GM21737 (cell line): Measurements from ENCODE around the gene TMEM187.

Experiments
- ATAC-seq: cut with Tn5 transposase; IDR thresholded peaks from one replicate; pipeline ENCODE4 v1.9.1; 2021; ENCODE audit warnings: mild to moderate bottlenecking, moderate library complexity; ENCODE audit not compliant: unreplicated experiment

The TMEM187 gene, protein sequence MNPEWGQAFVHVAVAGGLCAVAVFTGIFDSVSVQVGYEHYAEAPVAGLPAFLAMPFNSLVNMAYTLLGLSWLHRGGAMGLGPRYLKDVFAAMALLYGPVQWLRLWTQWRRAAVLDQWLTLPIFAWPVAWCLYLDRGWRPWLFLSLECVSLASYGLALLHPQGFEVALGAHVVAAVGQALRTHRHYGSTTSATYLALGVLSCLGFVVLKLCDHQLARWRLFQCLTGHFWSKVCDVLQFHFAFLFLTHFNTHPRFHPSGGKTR

DNA sequence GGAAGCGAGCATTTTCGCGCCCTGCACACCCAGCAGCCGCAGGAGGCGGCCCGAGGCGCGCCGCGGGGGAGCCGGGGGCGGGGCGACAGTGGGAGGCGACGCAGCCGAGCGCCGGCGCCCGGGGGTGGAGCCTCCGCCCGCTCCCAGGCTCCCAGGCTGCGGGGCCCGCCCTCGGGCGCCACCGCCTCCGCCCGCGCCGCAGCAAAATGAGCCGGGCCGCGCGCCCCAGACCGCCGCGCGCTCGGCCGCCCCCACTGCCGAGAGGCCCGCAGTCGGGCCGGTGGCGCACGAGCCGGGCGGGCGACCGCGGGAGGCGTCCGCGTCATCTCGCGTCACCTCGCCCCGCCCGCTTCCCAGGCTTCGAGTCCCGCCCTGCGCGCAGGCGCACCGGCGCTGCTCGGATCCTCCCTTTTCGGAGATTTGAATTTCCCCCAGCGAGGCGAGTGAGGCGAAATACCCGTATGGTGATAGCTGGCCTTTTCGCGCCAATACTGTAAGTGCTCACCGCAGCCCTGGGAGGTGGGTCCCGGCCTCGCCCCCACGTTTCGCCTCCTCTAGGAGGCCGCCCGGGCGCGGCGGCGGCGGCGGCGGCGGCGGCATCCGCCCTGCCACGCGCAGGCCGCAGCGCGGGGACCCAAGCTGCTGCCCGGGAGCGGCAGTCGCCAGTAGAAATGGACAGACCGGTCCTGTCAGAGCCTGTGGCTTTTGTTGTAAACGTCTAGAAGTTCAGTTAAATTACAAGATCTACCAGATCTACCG is at the start of gene TMEM187:
TMEM187 (plus strand) TSS at position 387 of the 759 bp plus-strand sequence. CDS start 9,309 bp downstream, outside the sequence.
- peak; percentile 44 for ATAC-seq

DNA sequence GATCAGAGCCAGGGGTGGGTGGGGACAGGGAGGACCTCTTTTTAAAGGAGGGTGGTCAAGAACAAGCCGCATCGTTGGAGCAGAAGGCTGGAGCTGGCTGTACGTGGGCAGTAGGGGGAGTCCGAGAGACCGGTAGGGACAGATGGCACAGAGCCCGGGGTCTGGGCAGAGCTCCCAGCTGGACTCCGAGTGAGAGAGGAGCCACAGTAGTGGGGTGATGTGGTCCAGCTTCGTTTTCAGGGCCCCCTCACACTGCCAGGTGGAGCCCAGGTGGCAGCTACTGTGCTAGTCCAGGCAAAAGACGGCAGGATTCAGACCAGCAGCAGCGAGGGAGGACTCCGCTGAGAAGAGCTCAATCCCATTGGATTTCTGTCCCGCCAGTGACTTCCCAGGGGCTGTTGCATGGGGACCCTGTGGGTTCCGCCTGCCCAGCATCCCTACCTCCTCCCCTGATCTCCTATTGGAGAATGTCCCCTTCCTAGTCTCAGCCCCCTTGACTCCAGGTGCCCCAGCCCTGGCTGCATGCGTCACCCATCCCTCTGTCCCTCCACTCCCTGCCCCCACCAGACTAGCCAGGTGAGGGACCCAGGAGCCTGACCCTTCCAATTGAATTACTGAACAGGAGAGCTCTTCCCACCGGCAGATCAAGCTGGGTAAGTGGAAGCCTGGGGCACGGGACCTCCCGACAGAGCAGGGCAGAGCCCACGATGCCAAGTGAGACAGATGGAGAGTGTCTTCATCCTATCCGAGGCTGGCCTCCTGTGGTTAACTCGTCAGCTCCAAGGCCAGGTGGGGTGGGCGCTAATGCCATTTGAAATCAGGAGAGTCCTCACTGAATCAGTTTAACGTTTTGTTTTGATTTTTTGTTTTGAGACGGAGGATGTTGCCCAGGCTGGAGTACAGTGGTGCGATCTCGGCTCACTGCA is 49.4 kb upstream of the TMEM187 start:
- no peak for ATAC-seq

DNA sequence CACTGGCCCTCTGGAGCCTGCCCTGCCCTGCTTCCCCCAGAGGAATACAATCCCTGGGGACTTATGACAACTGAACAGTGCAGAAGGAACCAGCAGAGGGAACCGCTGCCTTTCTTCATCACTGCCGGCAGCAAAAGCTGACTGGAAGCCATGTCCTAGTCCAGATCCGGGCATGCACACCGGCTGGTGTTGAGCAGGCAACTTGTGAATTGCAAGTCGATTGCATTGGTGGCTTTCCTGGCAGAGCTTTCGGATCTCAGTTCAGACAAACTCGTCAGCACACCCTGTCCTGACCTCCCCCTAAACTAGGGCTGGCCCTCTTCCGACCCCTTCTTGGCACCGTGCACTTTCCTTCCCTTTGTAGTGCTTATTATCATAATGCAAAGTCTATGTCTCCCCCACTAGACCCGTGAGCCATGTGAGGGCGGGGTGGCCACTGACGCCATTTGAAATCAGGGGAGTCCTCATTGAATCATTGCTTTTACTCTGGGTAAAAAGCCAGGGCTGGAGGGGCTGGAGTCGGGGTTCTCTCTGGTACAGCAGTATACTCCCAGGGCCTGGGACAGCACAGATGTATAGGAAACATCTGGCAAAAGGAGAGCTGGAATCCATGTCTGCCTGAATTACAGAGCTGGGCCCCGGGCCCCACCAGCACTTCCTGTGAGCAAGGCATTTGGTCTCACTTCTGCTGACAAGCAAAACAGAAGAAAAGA is 48.2 kb upstream of the TMEM187 start:
- ATAC-seq: no peak

DNA sequence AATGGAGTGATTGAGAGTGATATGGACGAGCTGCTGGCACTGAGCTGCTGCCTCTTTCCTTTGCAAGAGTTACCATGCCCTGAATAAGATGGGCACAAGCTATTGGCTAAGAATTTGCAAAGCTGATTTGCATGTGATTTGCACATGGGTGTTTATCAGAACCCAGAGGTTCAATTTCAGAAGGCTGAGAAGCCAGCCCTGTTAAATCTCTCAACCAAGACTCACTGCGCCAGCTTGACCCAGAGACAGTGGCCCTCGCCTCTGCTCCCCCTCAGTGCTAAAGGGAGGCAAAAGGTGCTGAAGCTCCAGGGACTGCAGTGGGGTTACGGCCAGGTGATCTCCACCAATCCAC is 47.2 kb upstream of the TMEM187 start:
- ATAC-seq: no peak

DNA sequence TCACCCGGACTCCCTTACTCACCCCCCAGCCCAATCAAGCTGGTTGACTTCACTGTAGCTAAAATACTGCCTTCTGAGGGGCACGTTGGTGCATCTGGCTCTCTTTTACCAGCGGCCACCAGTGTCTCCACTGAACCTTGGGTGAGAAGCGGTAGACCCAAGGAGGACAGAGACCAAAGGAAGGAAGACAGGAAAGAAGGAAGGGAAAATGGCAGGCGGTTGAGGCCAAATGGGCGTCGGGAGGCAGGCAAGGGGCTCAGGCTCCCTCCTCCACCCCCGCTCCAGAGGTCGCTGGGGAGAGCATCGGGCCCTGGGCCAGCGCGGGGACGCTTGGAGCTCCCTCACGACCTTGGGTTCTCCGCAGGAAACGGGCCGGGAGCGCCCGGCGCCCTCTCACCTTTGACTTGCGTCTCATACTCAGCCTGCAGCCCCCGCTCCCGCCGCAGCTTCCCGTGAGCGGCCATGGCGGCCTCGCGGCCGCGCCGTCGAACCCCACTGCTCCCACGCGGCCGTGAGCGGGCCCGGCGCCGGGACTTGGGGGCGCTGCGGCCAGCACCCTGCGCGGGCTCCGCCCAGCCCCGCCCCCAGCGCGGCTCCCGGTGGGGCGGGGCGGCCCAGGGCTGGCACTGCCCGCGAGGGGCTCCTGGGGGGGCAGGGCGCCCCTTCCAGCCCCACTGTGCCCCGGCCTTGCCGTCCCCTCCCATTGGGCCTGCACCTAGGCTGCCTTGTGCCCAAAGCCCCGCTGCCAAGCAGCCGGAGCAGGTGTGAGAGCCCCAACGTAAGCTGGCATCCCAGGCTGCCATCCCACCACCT is 46.6 kb upstream of the TMEM187 start, which contains the start of gene ARHGAP4:
ARHGAP4 (minus strand) TSS at position 526 of the 813 bp plus-strand sequence; CDS start at position 464, 62 bp downstream.
- ATAC-seq: no peak

DNA sequence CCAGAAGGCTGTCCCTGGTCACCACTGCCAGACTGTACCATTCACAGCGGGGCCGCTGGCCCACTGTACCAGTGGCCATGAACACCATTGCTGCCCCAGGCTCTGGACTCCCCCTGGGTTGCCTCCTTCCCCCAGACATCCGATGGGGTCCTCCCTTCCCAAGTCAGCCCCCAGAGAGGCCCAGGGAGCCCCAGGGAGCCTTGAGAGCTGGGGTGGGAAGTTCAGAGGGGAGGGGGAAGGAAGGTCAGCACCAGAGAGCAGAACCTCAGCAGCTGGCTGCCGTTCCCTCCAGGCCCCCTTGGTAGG is 46.0 kb upstream of the TMEM187 start:
- no peak for ATAC-seq

DNA sequence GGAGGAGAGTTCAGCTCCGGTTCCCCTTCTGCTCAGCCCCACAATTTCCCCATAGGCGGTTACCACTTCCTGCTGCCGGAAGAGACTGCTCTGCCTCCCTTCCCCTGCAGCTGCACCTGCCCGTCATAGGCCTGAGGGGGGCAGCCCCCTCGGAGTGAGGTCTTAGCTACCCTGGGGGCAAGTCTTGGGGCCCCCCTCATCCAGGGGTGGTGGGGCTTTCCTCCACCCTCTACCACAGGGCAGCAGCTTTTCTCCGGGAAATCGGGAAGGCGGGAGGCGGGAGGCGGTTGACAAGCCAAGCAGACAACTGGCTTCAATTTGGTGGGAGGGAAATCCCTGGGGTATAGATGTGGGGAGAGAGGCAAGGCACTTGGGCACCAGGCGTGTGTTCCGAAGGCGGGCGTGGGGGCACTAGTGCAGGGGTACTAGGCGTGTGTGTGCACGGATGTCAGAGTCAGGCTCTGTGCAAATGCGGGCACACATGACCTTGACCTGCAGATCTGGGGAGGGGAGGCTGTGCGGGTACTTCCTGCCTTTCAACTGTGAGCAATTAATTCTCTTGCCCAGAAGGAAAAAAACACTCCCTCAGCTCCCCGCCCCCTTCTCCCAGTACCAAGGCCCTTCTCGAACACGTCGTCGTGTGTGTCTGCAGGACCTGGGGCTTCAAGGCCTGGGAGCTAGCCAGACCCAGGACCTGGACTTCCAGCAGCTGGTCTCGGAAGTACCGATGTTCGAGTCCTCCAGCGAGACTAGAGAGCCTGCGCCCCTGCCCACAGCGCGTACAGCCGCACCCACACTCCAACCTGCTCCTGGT is 45.5 kb upstream of the TMEM187 start:
- ATAC-seq: peak; percentile 38

DNA sequence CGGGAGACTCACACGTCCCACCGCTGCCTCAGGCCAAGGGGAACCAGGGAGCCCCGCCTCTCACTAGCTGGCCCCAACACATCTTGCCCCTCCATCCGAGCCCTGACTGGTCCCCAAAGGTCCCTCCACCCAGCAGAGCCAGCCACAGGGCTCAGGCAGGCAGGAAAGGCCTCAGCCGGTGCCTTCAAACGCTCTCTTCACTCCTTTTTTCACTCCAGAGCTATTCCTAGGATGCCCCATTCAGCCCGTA is 45.0 kb upstream of the TMEM187 start:
- no peak for ATAC-seq

DNA sequence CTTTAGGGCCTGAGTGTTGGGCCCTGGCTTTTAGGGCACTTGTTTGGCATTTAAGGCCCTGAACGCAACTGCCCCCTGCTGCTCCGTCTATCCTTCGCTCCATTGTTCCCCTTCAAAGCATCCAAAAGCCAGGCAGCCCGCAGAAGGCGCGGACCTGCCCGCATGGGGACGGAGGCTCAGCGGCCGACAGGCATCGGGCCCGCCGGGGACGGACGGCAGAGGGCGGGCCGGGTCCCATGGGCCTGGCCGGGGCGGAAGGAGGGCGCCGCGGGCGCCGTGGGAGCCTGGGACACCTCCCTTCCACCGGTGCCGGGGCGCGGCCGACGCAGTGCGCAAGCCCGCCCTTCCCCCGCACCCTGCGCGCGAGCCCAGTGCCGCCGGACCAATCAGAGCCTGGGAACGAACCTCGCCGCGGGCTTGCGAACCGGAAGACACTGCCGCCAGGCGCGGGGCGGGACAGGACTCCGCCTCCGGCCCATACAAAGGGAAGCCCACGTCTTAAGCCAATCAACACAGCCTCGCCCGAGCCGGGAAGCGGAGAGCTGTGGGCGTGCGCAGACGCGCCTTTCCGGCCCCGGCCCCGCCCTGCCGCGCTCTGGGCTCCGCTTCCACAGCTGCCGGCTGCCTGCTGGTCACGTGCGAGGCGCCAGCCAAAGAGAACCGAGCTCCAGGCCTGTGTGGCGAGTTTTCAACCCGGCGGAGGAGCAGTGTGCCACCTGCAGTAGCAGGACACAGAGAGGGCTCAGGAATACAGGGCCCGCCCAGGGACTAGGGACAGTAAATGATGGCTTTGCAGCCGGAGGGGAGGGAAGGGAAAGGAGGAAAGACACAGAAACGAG is 44.4 kb upstream of the TMEM187 start:
- peak; percentile 60 for ATAC-seq

DNA sequence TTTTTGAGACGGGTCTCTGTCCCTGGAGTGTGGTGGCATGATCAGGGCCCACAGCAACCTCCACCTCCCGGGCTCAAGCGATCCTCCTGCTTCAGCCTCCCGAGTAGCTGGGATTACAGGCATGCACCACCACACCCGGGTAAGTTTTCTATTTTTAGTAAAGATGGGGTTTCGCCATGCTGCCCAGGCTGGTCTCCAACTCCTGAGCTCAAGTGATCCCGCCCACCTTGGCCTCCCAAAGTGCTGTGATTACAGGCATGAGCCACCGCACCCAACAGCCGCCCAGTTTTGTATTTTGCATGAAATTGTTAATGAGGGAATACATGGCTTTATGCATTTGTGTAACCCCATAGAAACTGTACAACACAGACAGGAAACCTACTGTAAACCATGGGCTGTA is 43.7 kb upstream of the TMEM187 start:
- no peak for ATAC-seq

DNA sequence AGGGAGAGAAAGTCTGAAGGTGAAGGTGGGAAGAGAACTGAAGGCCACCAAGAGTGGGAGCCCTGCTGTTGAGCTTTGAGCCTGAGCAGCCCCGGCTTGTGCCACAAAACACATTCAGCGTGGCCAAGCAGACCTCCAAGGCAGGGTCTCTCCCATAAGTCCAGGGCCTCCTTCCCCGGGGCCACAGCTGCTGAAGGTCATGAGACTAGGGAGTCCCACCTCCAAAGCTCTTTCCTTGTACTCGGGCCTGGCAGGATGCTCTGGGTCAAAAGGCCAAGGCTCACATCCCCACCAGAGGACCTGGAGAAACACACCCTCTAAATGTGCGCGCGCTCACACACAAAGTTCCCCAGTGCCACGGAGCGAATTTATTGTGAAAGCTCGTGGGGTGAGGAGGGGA is 43.0 kb upstream of the TMEM187 start:
- no peak for ATAC-seq

DNA sequence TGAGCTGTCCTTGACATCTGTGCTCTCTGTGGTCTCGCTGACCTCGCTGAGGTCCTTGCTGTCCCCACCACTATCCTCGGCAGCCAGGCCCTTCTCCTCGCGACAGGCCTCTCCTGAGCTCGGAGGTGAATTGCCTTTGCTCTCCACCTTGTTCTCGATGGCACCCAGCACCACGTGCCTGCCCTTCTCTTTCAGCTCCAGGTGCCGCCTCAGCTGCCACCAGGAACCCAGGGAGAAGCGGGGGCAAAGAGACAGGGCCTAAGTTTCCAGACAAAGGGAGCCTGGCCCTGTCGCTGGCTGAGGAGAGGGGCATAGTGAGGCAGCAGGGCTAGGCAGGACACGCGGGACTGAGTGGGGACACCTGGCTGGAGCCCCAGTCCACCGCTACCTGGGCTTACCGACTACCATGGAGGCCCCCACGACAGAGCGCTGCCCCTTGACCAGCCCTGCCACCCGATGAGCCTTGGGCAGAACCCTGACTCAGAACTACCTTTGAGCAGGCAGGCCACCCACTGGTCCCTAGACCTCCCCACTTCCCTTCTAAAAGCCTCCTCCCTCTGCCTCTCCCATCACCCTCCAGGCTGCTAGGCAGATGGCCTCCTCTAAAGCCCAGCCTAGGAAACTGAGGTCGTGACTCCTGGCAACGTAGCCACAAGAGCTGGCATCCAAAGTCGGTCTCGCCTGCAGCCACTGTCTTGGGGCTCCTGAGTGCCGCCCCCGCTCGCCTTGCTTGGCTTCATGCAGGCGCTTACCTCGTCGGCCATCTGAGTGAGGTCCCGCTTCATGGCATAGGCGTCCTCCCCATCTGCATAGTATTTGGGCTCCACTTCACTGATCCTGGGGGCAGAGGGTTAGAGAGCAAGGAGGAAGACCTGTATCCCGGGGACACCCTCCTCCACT is 42.3 kb upstream of the TMEM187 start:
- ATAC-seq: no peak

DNA sequence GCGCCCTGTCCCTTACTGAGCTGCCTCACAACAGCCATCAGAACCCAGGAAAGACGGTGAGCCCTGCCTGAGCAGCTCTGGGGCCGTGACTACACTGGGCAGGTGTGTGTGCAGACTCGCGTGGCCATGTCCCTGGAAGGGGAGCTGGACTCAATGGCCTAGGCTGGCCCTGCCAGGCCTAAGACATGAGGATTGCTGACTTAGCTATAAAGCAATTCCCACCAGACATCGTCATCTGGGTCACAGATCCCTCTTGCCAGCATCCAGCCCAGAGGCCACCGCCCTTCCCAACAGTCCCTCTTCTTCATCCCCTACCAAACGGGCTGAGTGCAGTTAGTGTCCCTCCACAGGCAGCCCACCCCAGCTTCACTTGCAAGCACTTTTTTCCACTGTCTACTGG is 41.4 kb upstream of the TMEM187 start:
- ATAC-seq: no peak

DNA sequence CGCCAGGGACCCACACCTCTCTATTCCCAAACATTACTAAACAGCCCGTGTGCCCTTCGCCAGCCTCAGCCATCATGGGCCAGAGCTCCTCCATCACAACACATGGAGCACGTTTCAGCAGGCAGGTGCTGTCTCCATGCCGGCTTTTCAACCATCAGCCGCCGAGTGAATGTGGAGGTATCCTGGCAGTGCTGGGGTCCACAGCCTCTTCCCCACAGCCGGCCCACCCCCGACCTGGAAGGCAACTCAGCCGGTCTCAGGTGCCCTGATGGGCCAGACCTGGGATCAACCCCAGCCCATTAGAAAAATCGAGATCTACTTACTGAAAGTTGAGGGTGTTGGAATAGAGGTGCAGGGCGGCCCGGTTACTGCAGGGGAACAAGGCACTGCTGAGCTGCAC is 40.8 kb upstream of the TMEM187 start:
- ATAC-seq: no peak

DNA sequence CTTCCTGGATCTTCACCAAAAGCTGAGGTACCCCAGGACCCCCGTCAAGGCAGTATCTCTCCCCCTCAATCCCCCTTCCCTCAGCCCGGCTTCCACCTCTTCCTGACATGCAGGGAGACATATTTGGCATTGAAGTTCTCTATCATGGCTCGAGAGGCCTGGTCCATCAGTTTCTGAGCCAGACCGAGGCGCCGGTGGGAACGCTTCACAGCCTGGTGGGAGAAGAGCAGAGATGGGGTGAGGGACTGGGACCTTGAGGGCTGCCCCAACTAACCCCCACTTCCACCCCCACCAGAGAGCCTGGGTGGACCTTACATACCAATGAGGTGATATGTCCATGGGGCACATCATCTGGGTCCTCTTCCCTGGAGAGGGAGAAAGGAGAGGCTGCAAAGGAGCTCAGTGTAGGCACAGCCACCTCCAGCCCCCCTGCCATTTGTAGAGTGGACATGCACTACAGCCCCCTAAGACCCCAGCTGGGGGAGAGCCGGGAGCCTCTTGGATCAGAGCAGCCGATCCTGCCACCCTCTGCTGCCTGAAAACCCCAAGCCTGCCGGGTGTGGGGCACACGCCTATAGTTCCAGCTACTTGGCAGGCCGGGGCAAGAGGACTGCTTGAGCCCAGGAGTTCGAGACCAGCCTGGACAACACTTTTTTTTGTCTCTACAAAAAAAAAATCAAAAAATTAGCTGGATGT is 40.2 kb upstream of the TMEM187 start:
- no peak for ATAC-seq

DNA sequence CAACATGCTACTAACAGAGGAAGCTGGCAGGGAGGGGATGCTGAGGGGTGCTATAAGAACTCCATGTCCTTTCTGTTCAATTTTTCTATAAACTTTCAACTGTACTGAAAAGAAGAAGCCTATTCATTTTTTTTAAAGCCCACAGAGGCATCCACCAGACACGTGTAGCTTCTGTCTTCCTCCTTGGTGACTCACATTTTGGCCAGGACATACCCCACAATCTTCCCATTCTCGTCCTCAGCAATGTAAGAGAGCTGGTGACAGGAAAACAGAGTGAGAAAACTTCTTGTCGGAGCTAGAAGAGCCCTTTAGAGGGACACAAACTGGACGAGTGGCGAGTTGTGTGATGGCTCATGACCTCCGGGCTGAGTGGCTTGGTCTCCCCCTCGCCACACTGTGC is 38.8 kb upstream of the TMEM187 start:
- ATAC-seq: no peak

DNA sequence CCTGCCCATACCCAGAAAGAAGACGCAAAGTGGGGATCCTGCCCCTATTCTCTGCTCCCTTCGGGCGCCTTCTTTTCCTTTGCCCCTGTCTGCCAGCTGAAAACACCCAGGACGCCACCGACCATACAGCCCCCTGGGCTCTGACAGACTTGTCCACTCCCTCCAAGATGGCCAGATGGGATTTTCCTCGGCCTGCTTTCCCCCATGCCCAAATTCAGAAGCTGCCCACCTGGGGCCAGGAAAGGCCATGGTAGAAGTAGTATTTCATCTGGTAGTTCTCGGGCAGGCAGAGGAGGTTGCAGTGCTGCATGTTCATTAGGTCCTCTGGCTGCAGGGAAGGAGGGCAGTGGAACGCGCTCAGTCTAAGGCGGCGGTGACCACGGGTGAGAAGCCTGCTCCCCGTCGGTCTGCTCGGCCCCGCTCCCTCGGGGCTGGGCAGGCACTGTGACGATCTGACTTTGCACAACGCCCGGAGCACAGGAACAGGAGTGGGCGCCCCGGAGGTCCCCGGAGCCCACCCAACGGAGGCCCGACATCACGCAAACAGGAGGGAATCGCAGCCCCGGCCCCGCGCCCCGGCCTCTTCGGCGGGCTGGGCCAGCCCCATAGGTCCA is 38.3 kb upstream of the TMEM187 start:
- ATAC-seq: peak; percentile 12
